ENCODE data around the gene ANKZF1.

ANKZF1 gene

GRCh38 chr2:219282943-219283581 lies 53.5 kb downstream of the ANKZF1 start:
- no peak for DNase-seq

GRCh38 chr2:219284501-219285372 lies 55.1 kb downstream of the ANKZF1 start:
- DNase-seq, result peak; percentile 27

GRCh38 chr2:219285373-219285735 lies 55.7 kb downstream of the ANKZF1 start:
- DNase-seq, result no peak

GRCh38 chr2:219285894-219286425 lies 56.4 kb downstream of the ANKZF1 start:
- DNase-seq, result peak; percentile 75

Data from fibroblast of skin of right biceps (primary cell).